Measurements from ENCODE around the gene SCN5A.

Gene SCN5A

DNA sequence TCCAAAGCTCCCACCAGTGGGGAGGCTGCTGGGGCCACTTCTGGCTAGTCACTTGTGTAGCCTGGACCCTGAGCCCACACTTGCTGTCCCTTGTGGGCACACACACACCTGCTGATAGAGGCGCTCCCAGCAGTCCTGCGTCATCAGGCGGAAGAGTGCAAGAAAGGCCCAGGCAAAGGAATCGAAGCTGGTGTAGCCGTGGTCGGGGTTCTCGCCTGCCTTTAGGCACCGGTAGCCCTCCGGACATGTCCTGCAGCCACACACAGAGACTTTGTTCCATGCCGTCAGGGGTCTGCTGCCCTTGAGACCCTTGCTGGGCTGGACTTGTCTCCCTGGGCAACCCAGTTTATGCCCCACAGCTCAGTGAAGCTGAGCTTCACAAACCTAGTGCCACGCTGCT is 42.9 kb downstream of the SCN5A start:
- no peak for FAIRE-seq
- no peak for DNase-seq (ENCODE audit: insufficient read length)
- TF ChIP-seq POLR2A (IDR thresholded peaks at IDR 0.05; ENCODE audit: low read depth, low read length) (no peak), POLR2AphosphoS5 (IDR thresholded peaks at IDR 0.05; ENCODE audit: low read depth, low read length) (no peak)

GRCh38 chr3:38605981-38606380 is 43.5 kb downstream of the SCN5A start:
- DNase-seq (ENCODE audit: insufficient read length) (no peak), FAIRE-seq (no peak)
- TF ChIP-seq TAF1 (IDR thresholded peaks at IDR 0.05; ENCODE audit: borderline replicate concordance, low read depth, low read length), result no peak
- TF ChIP-seq POLR2AphosphoS5 (IDR thresholded peaks at IDR 0.05; ENCODE audit: low read depth, low read length), result no peak
- no peak for TF ChIP-seq POLR2A (IDR thresholded peaks at IDR 0.05; ENCODE audit: low read depth, low read length)

GRCh38 chr3:38604246-38604645 is 45.2 kb downstream of the SCN5A start:
- no peak for DNase-seq (ENCODE audit: insufficient read length)
- no peak for FAIRE-seq
- no peak for TF ChIP-seq TAF1 (IDR thresholded peaks at IDR 0.05; ENCODE audit: borderline replicate concordance, low read depth, low read length)
- TF ChIP-seq POLR2A (IDR thresholded peaks at IDR 0.05; ENCODE audit: low read depth, low read length), result no peak
- no peak for TF ChIP-seq POLR2AphosphoS5 (IDR thresholded peaks at IDR 0.05; ENCODE audit: low read depth, low read length)

DNA sequence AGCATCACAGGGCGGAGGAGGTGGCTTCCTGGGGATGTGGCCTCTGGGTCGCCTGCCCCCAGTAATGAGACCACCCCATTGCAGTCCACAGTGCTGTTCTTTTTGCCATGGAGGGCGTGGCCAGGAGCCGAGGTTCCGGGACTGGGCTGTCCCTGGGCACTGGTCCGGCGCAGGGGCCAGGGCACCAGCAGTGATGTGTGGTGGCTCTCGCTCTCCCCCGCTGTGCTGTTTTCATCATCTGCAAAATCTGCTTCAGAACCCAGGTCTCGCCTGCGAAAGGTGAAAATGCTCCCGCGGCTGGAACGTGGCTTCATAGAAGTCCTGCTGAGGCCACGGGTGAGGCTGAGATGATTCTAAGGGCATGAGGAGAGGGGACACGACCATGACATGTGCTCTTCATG is 45.8 kb downstream of the SCN5A start:
- DNase-seq (ENCODE audit: insufficient read length) (no peak), FAIRE-seq (no peak)
- no peak for TF ChIP-seq POLR2A (IDR thresholded peaks at IDR 0.05; ENCODE audit: low read depth, low read length)
- no peak for TF ChIP-seq TAF1 (IDR thresholded peaks at IDR 0.05; ENCODE audit: borderline replicate concordance, low read depth, low read length)
- no peak for TF ChIP-seq POLR2AphosphoS5 (IDR thresholded peaks at IDR 0.05; ENCODE audit: low read depth, low read length)

DNA sequence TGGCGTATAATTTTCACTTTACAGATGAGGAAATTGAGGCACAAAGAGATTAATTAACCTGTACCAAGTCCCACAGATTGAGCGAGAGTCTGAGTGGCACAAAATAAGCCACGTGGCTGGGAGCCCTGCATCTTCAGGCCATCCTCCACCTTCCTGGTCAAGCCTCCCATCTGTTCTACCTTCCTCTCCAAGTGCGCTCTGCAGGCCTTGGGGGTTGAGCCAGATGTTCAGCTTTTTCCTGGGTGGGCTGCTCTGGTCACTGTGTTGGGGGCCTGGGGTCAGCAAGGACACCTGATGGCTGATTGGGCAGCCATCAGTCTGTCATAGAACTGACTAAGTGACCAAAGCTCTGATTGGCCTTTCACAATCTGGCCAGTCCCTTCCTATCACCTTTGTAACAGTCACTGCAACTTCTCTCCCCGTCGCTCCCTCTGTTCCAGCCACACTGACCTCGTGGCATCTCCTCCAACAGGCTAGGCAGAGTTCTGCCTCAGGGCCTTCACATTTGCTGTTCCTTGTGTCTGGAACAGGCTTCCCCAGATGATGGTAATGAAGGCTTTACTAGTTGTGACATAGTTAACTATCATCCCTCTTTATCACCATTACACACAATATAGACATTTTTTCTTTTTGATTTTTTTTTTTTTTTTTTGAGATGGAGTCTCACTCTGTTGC is 46.8 kb downstream of the SCN5A start:
- DNase-seq (ENCODE audit: insufficient read length) (no peak), FAIRE-seq (no peak)
- TF ChIP-seq TAF1 (IDR thresholded peaks at IDR 0.05; ENCODE audit: borderline replicate concordance, low read depth, low read length), result no peak
- no peak for TF ChIP-seq POLR2AphosphoS5 (IDR thresholded peaks at IDR 0.05; ENCODE audit: low read depth, low read length)
- no peak for TF ChIP-seq POLR2A (IDR thresholded peaks at IDR 0.05; ENCODE audit: low read depth, low read length)

DNA sequence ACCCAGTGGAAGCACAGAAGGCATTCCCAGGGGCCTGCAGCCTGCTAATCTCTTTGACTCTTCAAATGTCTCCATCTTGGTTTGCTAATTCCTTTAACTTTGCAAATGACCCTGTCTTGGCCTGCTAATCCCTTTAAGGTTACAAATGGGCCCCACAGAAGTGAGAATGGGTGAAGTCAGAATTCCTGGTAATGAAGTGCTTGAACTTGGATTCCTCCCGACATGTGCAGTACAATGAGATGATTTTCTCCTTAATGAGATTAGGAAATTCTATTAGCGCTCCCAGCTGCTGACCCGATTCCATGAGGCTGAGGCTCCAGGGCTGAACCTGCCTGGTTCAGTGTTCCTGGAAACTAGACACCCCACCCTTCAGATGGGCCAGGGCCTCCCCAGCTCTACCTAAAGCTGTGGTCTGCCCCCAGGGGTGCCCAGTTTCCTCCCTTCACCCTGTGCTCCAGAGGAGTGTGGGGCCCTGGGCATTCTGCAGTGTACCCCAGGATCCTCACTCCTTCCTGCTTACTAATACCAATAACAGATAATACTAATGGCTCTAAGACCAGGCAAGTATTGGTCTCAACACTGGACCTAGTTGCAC is 47.4 kb downstream of the SCN5A start:
- DNase-seq (ENCODE audit: insufficient read length) (no peak), FAIRE-seq (no peak)
- TF ChIP-seq TAF1 (IDR thresholded peaks at IDR 0.05; ENCODE audit: borderline replicate concordance, low read depth, low read length) (no peak), POLR2A (IDR thresholded peaks at IDR 0.05; ENCODE audit: low read depth, low read length) (no peak), POLR2AphosphoS5 (IDR thresholded peaks at IDR 0.05; ENCODE audit: low read depth, low read length) (no peak)

GRCh38 chr3:38600551-38600950 is 48.9 kb downstream of the SCN5A start:
- no peak for DNase-seq (ENCODE audit: insufficient read length)
- TF ChIP-seq POLR2A (IDR thresholded peaks at IDR 0.05; ENCODE audit: low read depth, low read length), result no peak
- no peak for TF ChIP-seq POLR2AphosphoS5 (IDR thresholded peaks at IDR 0.05; ENCODE audit: low read depth, low read length)
- no peak for TF ChIP-seq TAF1 (IDR thresholded peaks at IDR 0.05; ENCODE audit: borderline replicate concordance, low read depth, low read length)
- no peak for FAIRE-seq

GRCh38 chr3:38599886-38600285 is 49.6 kb downstream of the SCN5A start:
- no peak for FAIRE-seq
- TF ChIP-seq POLR2AphosphoS5 (IDR thresholded peaks at IDR 0.05; ENCODE audit: low read depth, low read length) (no peak), POLR2A (IDR thresholded peaks at IDR 0.05; ENCODE audit: low read depth, low read length) (no peak), TAF1 (IDR thresholded peaks at IDR 0.05; ENCODE audit: borderline replicate concordance, low read depth, low read length) (no peak)

GRCh38 chr3:38598791-38599190 is 50.7 kb downstream of the SCN5A start:
- no peak for TF ChIP-seq POLR2A (IDR thresholded peaks at IDR 0.05; ENCODE audit: low read depth, low read length)
- TF ChIP-seq POLR2AphosphoS5 (IDR thresholded peaks at IDR 0.05; ENCODE audit: low read depth, low read length), result no peak
- no peak for TF ChIP-seq TAF1 (IDR thresholded peaks at IDR 0.05; ENCODE audit: borderline replicate concordance, low read depth, low read length)
- DNase-seq (ENCODE audit: insufficient read length), result no peak
- no peak for FAIRE-seq

More at GRCh38 chr3:38599886-38600285, 49.6 kb downstream of the SCN5A start:
- DNase-seq (ENCODE audit: insufficient read length), result no peak

DNA sequence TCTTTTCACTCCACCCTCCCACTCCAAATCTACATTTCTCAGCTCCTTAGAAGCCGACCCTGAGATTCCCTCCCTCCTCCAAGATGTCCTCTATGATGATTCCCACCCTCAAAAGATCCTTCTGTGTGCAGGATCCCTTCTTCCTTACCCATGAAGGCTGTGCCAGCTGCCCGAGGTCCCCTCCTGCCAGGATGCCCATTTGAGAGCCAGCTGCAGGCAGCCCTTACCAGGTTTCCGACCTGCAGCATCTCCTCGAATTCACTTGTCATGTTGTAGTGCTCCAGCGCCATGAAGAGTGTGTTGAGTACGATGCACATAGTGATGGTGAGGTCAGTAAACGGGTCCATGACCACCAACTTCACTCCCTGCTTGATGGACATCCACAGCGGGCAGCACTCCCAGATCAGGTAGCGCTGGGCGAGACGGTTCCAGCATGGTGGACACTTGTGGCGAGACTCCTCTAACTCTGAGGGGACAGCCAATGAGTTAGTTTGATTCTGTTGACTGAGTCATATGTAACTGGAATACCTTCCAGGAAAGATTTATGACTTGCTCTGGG is 51.9 kb downstream of the SCN5A start:
- DNase-seq (ENCODE audit: insufficient read length), result no peak
- no peak for FAIRE-seq
- TF ChIP-seq TAF1 (IDR thresholded peaks at IDR 0.05; ENCODE audit: borderline replicate concordance, low read depth, low read length), result no peak
- TF ChIP-seq POLR2AphosphoS5 (IDR thresholded peaks at IDR 0.05; ENCODE audit: low read depth, low read length), result no peak
- no peak for TF ChIP-seq POLR2A (IDR thresholded peaks at IDR 0.05; ENCODE audit: low read depth, low read length)

DNA sequence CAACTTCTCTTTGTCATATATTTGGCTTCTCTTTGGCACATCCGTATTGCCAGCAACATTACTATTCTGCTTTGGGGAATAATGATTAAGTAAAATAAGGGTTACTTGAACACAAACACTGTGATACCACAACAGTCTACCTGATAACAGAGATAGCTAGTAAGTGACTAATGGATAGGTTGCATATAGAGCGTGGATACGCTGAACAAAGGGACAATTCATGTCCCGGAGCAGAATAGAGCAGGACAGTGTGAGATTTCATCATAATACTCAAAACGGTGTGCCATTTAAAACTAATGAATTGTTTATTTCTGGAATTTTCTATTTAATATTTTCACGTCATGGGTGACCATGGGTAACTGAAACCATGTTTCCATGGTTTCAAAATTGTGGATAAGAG is 54.1 kb downstream of the SCN5A start:
- TF ChIP-seq POLR2AphosphoS5 (IDR thresholded peaks at IDR 0.05; ENCODE audit: low read depth, low read length) (no peak), TAF1 (IDR thresholded peaks at IDR 0.05; ENCODE audit: borderline replicate concordance, low read depth, low read length) (no peak), POLR2A (IDR thresholded peaks at IDR 0.05; ENCODE audit: low read depth, low read length) (no peak)
- FAIRE-seq (no peak), DNase-seq (ENCODE audit: insufficient read length) (no peak)

- no peak for TF ChIP-seq TAF1 (IDR thresholded peaks at IDR 0.05; ENCODE audit: borderline replicate concordance, low read depth, low read length)
- DNase-seq (ENCODE audit: insufficient read length) (no peak), FAIRE-seq (no peak)
Measured at GRCh38 chr3:38590521-38590920, 59.0 kb downstream of the SCN5A start.
